K562 (cell line): ENCODE results near the gene PSMD11. TPM values are rescaled to one million over a fixed set of nuclear protein-coding genes. Genes with fewer than 3 reads are reported as not detected.

Source experiments
- BACH1 ChIP-seq: fragments of 200-800 bp; sonication (Bioruptor generic); IDR thresholded peaks from 2 replicates; pipeline ENCODE4 v1.6.1; 2016; ENCODE audit warnings: missing genetic modification characterization, missing compliant biosample characterization
- BMI1 ChIP-seq: fragments of 150-350 bp; IDR thresholded peaks from 2 replicates; pipeline ENCODE4 v1.6.1; 2014; ENCODE audit warnings: low read length
- BRD4 ChIP-seq: fragments of 200-600 bp; sonication (generic); IDR thresholded peaks from 2 replicates; pipeline ENCODE4 v1.6.1; 2017; ENCODE audit warnings: inconsistent platforms
- CBFB ChIP-seq: sonication (generic); formaldehyde crosslinking; IDR thresholded peaks from 2 replicates; pipeline ENCODE4 v1.4.0; 2020; ENCODE audit warnings: mild to moderate bottlenecking, missing genetic modification reagents
- EHMT2 ChIP-seq: fragments of 450-650 bp; IDR thresholded peaks from 2 replicates; pipeline ENCODE4 v1.6.1; 2018; ENCODE audit warnings: antibody characterized with exemption
- GTF2E2 ChIP-seq: fragments of 200-800 bp; sonication (Bioruptor generic); IDR thresholded peaks from 2 replicates; pipeline ENCODE4 v1.6.1; 2016; ENCODE audit warnings: missing genetic modification characterization, missing compliant biosample characterization
- IRF2 ChIP-seq: sonication (generic); formaldehyde crosslinking; IDR thresholded peaks from 2 replicates; pipeline ENCODE4 v1.8.1; 2022; ENCODE audit warnings: mild to moderate bottlenecking, missing genetic modification reagents
- KDM5B ChIP-seq: fragments of 200-600 bp; sonication (generic); IDR thresholded peaks from 2 replicates; pipeline ENCODE4 v1.6.1; 2012; ENCODE audit warnings: low read depth, mild to moderate bottlenecking, moderate library complexity, low read length, control low read depth, inconsistent platforms; ENCODE audit not compliant: insufficient replicate concordance
- NONO ChIP-seq, 2 experiments: fragments of 200-400 bp in 1 of 2; fragments of 450-650 bp in 1 of 2; formaldehyde crosslinking in 1 of 2; IDR thresholded peaks; 2 replicates each; pipeline ENCODE4 v1.6.1; 2017; ENCODE audit warnings: low read depth in 2 of 2, mild to moderate bottlenecking in 2 of 2, moderate library complexity in 2 of 2, low read length in 1 of 2
- POLR2AphosphoS2 ChIP-seq: IDR thresholded peaks from 2 replicates; pipeline ENCODE4 v1.6.1; 2012; ENCODE audit warnings: low read length, improper control_type of control experiment
- SNRNP70 ChIP-seq: fragments of 200-400 bp; formaldehyde crosslinking; optimal IDR thresholded peaks from 2 replicates; pipeline ENCODE3; 2017; ENCODE audit warnings: low read depth, low read length
- SREBF1 ChIP-seq: fragments of 150-350 bp; IDR thresholded peaks from 2 replicates; pipeline ENCODE4 v1.6.1; 2014; ENCODE audit warnings: antibody characterized with exemption, low read depth, low read length, borderline replicate concordance
- TAF1 ChIP-seq: IDR thresholded peaks from 2 replicates; pipeline ENCODE4 v1.6.1; 2011; ENCODE audit warnings: mild to moderate bottlenecking, low read length, moderate library complexity; ENCODE audit not compliant: insufficient read depth, control insufficient read depth, severe bottlenecking; ENCODE audit errors: extremely low read depth
- ZBTB8A ChIP-seq: fragments of 450-650 bp; IDR thresholded peaks from 2 replicates; pipeline ENCODE4 v1.6.1; 2018; ENCODE audit warnings: mild to moderate bottlenecking, moderate library complexity; ENCODE audit not compliant: partially characterized antibody
- ZC3H11A ChIP-seq: IDR thresholded peaks from 2 replicates; pipeline ENCODE4 v1.6.1; 2012; ENCODE audit warnings: low read depth, low read length, improper control_type of control experiment
- ZNF146 ChIP-seq: IDR thresholded peaks from one replicate; pipeline ENCODE4 v1.6.1; 2018; ENCODE audit warnings: missing compliant biosample characterization; ENCODE audit not compliant: unreplicated experiment
- ZNF316 ChIP-seq: fragments of 450-650 bp; IDR thresholded peaks from 2 replicates; pipeline ENCODE4 v1.6.1; 2016
- polyA plus RNA-seq, 8 experiments: library from polyadenylated mRNA; depleted of rRNA in 4 of 8; stranded (reverse) in 5 of 8; unstranded in 3 of 8; fragments of >200 nt; fragmentation: Nextera tagmentation in 2 of 8; fragmentation: Illumina TruSeq in 1 of 8; extraction: Ambion mirVana in 2 of 8; extraction: Trizol in 1 of 8; gene quantifications; 2 replicates each; pipeline versions ENCODE4 v1.2.1 to v1.2.3, GENCODE V29; 2011 to 2014; ENCODE audit warnings: inconsistent platforms in 1 of 8, missing spikeins in 1 of 8
- total RNA-seq, 7 experiments: library from RNA; depleted of rRNA in 6 of 7; stranded (reverse); fragments of >200 nt in 6 of 7; fragmentation: Illumina TruSeq in 2 of 7; extraction: Trizol in 2 of 7; gene quantifications; 2 replicates each; pipeline versions ENCODE4 v1.2.1 to v1.2.3, GENCODE V29; 2011 to 2021; ENCODE audit warnings: low replicate concordance in 1 of 7
- TF ChIP-seq, protein P1 (sequence below), 3 experiments: IDR thresholded peaks in 2 of 3; conservative IDR thresholded peaks in 1 of 3; 2 replicates each; pipeline ENCODE4 v1.5.1; 2011 to 2012; ENCODE audit warnings: low read length in 3 of 3, mild to moderate bottlenecking in 3 of 3, control low read depth in 2 of 3, improper control_type of control experiment in 1 of 3, inconsistent platforms in 1 of 3, low read depth in 1 of 3, mixed read lengths in 1 of 3, moderate library complexity in 1 of 3; ENCODE audit not compliant: insufficient read depth in 2 of 3
- TF ChIP-seq, protein P2 (sequence below), 2 experiments: IDR thresholded peaks; 2 replicates each; pipeline ENCODE4 v1.6.1; 2012; ENCODE audit warnings: improper control_type of control experiment in 2 of 2, low read depth in 2 of 2, low read length in 2 of 2, borderline replicate concordance in 1 of 2
- TF ChIP-seq, protein P3 (sequence below): IDR thresholded peaks from 2 replicates; pipeline ENCODE4 v1.6.1; 2016; ENCODE audit warnings: missing genetic modification characterization, missing compliant biosample characterization
- TF ChIP-seq, protein P4 (sequence below): fragments of 450-650 bp; IDR thresholded peaks from 2 replicates; pipeline ENCODE4 v1.6.1; 2016; ENCODE audit warnings: missing biosample characterization, missing genetic modification characterization
- TF ChIP-seq, protein P5 (sequence below): fragments of 450-650 bp; IDR thresholded peaks from 2 replicates; pipeline ENCODE4 v1.6.1; 2016

PSMD11 gene
- total and polyA plus RNA-seq, 9 of the 15 experiments (the other 6 are each of a cell fraction or from before 2014, with no cell fraction given): 104 to 378 (median 158) TPM

DNA sequence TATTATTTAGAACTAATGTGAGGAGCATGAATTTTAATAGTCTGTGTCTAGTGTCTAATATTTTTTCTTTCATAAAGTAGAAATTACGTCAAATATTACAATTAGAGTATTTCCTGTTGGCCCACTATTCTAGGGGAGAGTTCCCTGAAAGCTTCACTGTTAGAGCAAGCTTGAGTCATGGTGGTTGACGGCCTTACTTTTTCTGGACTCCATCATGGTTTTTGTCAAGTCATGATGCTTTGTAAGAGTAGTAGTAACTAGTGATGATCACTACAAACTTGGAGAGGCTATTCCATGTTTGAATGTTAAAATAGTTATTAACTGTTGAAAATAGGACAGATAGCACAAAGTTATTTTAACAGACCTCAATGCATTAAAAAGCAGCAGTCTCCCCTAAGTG, 1.7 kb downstream of the PSMD11 start (continued):
- TF ChIP-seq, protein P1, sequence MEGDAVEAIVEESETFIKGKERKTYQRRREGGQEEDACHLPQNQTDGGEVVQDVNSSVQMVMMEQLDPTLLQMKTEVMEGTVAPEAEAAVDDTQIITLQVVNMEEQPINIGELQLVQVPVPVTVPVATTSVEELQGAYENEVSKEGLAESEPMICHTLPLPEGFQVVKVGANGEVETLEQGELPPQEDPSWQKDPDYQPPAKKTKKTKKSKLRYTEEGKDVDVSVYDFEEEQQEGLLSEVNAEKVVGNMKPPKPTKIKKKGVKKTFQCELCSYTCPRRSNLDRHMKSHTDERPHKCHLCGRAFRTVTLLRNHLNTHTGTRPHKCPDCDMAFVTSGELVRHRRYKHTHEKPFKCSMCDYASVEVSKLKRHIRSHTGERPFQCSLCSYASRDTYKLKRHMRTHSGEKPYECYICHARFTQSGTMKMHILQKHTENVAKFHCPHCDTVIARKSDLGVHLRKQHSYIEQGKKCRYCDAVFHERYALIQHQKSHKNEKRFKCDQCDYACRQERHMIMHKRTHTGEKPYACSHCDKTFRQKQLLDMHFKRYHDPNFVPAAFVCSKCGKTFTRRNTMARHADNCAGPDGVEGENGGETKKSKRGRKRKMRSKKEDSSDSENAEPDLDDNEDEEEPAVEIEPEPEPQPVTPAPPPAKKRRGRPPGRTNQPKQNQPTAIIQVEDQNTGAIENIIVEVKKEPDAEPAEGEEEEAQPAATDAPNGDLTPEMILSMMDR (IDR thresholded peaks at IDR 0.05 in 2 of 3, conservative IDR thresholded peaks at IDR 0.05 in 1 of 3; ENCODE audit: insufficient read depth in 2 of 3, low read depth in 1 of 3, low read length in 3 of 3): no peak
- TF ChIP-seq, protein P2, sequence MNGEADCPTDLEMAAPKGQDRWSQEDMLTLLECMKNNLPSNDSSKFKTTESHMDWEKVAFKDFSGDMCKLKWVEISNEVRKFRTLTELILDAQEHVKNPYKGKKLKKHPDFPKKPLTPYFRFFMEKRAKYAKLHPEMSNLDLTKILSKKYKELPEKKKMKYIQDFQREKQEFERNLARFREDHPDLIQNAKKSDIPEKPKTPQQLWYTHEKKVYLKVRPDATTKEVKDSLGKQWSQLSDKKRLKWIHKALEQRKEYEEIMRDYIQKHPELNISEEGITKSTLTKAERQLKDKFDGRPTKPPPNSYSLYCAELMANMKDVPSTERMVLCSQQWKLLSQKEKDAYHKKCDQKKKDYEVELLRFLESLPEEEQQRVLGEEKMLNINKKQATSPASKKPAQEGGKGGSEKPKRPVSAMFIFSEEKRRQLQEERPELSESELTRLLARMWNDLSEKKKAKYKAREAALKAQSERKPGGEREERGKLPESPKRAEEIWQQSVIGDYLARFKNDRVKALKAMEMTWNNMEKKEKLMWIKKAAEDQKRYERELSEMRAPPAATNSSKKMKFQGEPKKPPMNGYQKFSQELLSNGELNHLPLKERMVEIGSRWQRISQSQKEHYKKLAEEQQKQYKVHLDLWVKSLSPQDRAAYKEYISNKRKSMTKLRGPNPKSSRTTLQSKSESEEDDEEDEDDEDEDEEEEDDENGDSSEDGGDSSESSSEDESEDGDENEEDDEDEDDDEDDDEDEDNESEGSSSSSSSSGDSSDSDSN (IDR thresholded peaks at IDR 0.05; ENCODE audit: borderline replicate concordance in 1 of 2, low read depth in 2 of 2, low read length in 2 of 2): no peak
- TF ChIP-seq ZC3H11A (no peak), NONO (IDR thresholded peaks at IDR 0.05; ENCODE audit: low read depth in 2 of 2, low read length in 1 of 2) (no peak), TAF1 (no peak), ZBTB8A (no peak), SREBF1 (no peak), BACH1 (tag) (peak; percentile 74), GTF2E2 (tag) (no peak), BRD4 (no peak), IRF2 (CRISPR knock-in tag) (no peak), ZNF146 (CRISPR knock-in tag) (no peak), ZNF316 (peak; percentile 96), BMI1 (no peak), EHMT2 (peak; percentile 42; the same call in 1 of the 2 replicates), POLR2AphosphoS2 (no peak), CBFB (CRISPR knock-in tag) (no peak), SNRNP70 (no peak), KDM5B (no peak)
- TF ChIP-seq, protein P3, sequence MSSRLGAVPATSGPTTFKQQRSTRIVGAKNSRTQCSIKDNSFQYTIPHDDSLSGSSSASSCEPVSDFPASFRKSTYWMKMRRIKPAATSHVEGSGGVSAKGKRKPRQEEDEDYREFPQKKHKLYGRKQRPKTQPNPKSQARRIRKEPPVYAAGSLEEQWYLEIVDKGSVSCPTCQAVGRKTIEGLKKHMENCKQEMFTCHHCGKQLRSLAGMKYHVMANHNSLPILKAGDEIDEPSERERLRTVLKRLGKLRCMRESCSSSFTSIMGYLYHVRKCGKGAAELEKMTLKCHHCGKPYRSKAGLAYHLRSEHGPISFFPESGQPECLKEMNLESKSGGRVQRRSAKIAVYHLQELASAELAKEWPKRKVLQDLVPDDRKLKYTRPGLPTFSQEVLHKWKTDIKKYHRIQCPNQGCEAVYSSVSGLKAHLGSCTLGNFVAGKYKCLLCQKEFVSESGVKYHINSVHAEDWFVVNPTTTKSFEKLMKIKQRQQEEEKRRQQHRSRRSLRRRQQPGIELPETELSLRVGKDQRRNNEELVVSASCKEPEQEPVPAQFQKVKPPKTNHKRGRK (tag): no peak
- TF ChIP-seq, protein P4, sequence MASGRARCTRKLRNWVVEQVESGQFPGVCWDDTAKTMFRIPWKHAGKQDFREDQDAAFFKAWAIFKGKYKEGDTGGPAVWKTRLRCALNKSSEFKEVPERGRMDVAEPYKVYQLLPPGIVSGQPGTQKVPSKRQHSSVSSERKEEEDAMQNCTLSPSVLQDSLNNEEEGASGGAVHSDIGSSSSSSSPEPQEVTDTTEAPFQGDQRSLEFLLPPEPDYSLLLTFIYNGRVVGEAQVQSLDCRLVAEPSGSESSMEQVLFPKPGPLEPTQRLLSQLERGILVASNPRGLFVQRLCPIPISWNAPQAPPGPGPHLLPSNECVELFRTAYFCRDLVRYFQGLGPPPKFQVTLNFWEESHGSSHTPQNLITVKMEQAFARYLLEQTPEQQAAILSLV (tag): no peak
- TF ChIP-seq, protein P5, sequence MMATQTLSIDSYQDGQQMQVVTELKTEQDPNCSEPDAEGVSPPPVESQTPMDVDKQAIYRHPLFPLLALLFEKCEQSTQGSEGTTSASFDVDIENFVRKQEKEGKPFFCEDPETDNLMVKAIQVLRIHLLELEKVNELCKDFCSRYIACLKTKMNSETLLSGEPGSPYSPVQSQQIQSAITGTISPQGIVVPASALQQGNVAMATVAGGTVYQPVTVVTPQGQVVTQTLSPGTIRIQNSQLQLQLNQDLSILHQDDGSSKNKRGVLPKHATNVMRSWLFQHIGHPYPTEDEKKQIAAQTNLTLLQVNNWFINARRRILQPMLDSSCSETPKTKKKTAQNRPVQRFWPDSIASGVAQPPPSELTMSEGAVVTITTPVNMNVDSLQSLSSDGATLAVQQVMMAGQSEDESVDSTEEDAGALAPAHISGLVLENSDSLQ: no peak
